CD14-positive monocyte (primary cell): ENCODE results near the gene MCU. TPM values are rescaled to one million over a fixed set of nuclear protein-coding genes. Genes with fewer than 3 reads are reported as not detected.

ENCODE experiments used
- DNase-seq, 3 donors: peaks; one replicate each; pipeline ENCODE4 v3.0.0-alpha.2; 2011 to 2022
- H2AFZ ChIP-seq: 2 replicates; pipeline ENCODE4 v1.6.0; 2012; ENCODE audit warnings: mild to moderate bottlenecking, low read depth, low read length, inconsistent platforms; ENCODE audit not compliant: insufficient read depth, poor library complexity, severe bottlenecking
- H3K27ac ChIP-seq, 2 donors: 1 replicate in 1 of 2; 2 replicates in 1 of 2; pipeline ENCODE4 v1.5.1; 2012 to 2013; ENCODE audit warnings: low read length in 2 of 2, control low read depth in 1 of 2, inconsistent platforms in 1 of 2, low read depth in 1 of 2, mild to moderate bottlenecking in 1 of 2
- H3K27me3 ChIP-seq, 2 donors: one replicate each; pipeline versions ENCODE4 v1.6.0 to v1.6.1; 2011 to 2013; ENCODE audit warnings: low read length in 2 of 2; ENCODE audit not compliant: control insufficient read depth in 2 of 2, insufficient read depth in 2 of 2
- H3K36me3 ChIP-seq, 2 donors: replicated peaks in 1 of 2; 1 replicate in 1 of 2; 2 replicates in 1 of 2; pipeline versions ENCODE4 v1.5.1 to v1.6.1; 2012 to 2013; ENCODE audit warnings: low read length in 2 of 2, control low read depth in 1 of 2, inconsistent platforms in 1 of 2, mild to moderate bottlenecking in 1 of 2; ENCODE audit not compliant: insufficient read depth in 2 of 2, control insufficient read depth in 1 of 2
- H3K4me1 ChIP-seq, 2 donors: 1 replicate in 1 of 2; 2 replicates in 1 of 2; pipeline versions ENCODE4 v1.5.1 to v1.6.1; 2012 to 2013; ENCODE audit warnings: low read length in 2 of 2, control low read depth in 1 of 2, inconsistent platforms in 1 of 2, mild to moderate bottlenecking in 1 of 2, moderate library complexity in 1 of 2; ENCODE audit not compliant: insufficient read depth in 2 of 2, control insufficient read depth in 1 of 2
- H3K4me2 ChIP-seq: replicated peaks from 2 replicates; pipeline ENCODE3; 2012; ENCODE audit warnings: low read length, moderate library complexity, mild to moderate bottlenecking; ENCODE audit not compliant: poor library complexity, severe bottlenecking; ENCODE audit errors: extremely low read depth
- H3K4me3 ChIP-seq, 3 experiments: fragments of 200-600 bp in 1 of 3; sonication (generic) in 1 of 3; replicated peaks in 1 of 3; 1 replicate in 2 of 3; 2 replicates in 1 of 3; pipeline ENCODE4 v1.5.1; 2011 to 2013; ENCODE audit warnings: low read length in 3 of 3, mild to moderate bottlenecking in 3 of 3, control low read depth in 2 of 3, low read depth in 2 of 3, inconsistent platforms in 1 of 3, moderate library complexity in 1 of 3
- H3K79me2 ChIP-seq: 2 replicates; pipeline ENCODE4 v1.6.0; 2012; ENCODE audit warnings: mild to moderate bottlenecking, control low read depth, inconsistent platforms, low read length, moderate library complexity; ENCODE audit not compliant: insufficient read depth
- H3K9ac ChIP-seq: 2 replicates; pipeline ENCODE4 v1.6.0; 2017; ENCODE audit warnings: low read length, mild to moderate bottlenecking; ENCODE audit not compliant: insufficient read depth, poor library complexity, severe bottlenecking
- H3K9me3 ChIP-seq, 2 donors: replicated peaks in 1 of 2; 1 replicate in 1 of 2; 2 replicates in 1 of 2; pipeline versions ENCODE4 v1.5.1 to v1.6.1; 2012 to 2013; ENCODE audit warnings: low read length in 2 of 2, control low read depth in 1 of 2; ENCODE audit not compliant: control insufficient read depth in 1 of 2, insufficient read depth in 1 of 2
- H4K20me1 ChIP-seq: 2 replicates; pipeline ENCODE4 v1.6.0; 2012; ENCODE audit warnings: mild to moderate bottlenecking, low read length, control low read depth, moderate library complexity; ENCODE audit not compliant: insufficient read depth
- H3K27ac Mint-ChIP-seq, 7 donors: one replicate each; pipeline ENCODE4 v1.8.0; 2020; ENCODE audit warnings: mild to moderate bottlenecking in 7 of 7, mixed read lengths in 7 of 7, moderate library complexity in 6 of 7, inconsistent platforms in 2 of 7
- H3K27me3 Mint-ChIP-seq, 3 donors: one replicate each; pipeline ENCODE4 v1.8.0; 2021 to 2022; ENCODE audit warnings: low read depth in 3 of 3, mild to moderate bottlenecking in 3 of 3, mixed read lengths in 3 of 3, moderate library complexity in 3 of 3, inconsistent platforms in 1 of 3
- H3K36me3 Mint-ChIP-seq, 2 donors: one replicate each; pipeline ENCODE4 v1.8.0; 2020; ENCODE audit warnings: mixed read lengths in 2 of 2, inconsistent platforms in 1 of 2, mild to moderate bottlenecking in 1 of 2
- H3K4me1 Mint-ChIP-seq: one replicate; pipeline ENCODE4 v1.8.0; 2020; ENCODE audit warnings: mild to moderate bottlenecking, mixed read lengths
- H3K4me3 Mint-ChIP-seq, 2 donors: one replicate each; pipeline ENCODE4 v1.8.0; 2020; ENCODE audit warnings: mild to moderate bottlenecking in 2 of 2, mixed read lengths in 2 of 2, moderate library complexity in 1 of 2
- H3K9me3 Mint-ChIP-seq, 7 donors: one replicate each; pipeline ENCODE4 v1.8.0; 2020 to 2022; ENCODE audit warnings: mixed read lengths in 7 of 7, mild to moderate bottlenecking in 6 of 7, moderate library complexity in 6 of 7, inconsistent platforms in 2 of 7
- WGBS: methylation state at CpG from one replicate; pipeline ENCODE4 v1.1.5; 2013; ENCODE audit warnings: missing lambda C conversion rate; ENCODE audit not compliant: insufficient coverage; 5-methylcytosine and 5-hydroxymethylcytosine counted together
- intact Hi-C, 2 donors: fragments of 100-400 bp; cut with micrococcal nuclease; formaldehyde crosslinking; loops; one replicate each; pipeline versions ENCODE4 v1.15.0 to v1.15.1; 2023
- polyA plus RNA-seq, 3 donors: library from polyadenylated mRNA; depleted of rRNA in 1 of 3; unstranded in 2 of 3; stranded (reverse) in 1 of 3; fragments of 300-500 nt in 2 of 3; fragments of >200 nt in 1 of 3; fragmentation: Illumina TruSeq in 2 of 3; gene quantifications; 1 replicate in 2 of 3; 2 replicates in 1 of 3; pipeline ENCODE4 v1.2.3, GENCODE V29; 2012 to 2021
- TF ChIP-seq, protein P1 (sequence below): fragments of 200-600 bp; IDR thresholded peaks from one replicate; pipeline ENCODE4 v1.8.0; 2022; ENCODE audit warnings: antibody characterized with exemption, mild to moderate bottlenecking

The MCU gene
- polyA plus RNA-seq, 3 donors, result 11.7 to 23.1 (median 16.5) TPM

DNA sequence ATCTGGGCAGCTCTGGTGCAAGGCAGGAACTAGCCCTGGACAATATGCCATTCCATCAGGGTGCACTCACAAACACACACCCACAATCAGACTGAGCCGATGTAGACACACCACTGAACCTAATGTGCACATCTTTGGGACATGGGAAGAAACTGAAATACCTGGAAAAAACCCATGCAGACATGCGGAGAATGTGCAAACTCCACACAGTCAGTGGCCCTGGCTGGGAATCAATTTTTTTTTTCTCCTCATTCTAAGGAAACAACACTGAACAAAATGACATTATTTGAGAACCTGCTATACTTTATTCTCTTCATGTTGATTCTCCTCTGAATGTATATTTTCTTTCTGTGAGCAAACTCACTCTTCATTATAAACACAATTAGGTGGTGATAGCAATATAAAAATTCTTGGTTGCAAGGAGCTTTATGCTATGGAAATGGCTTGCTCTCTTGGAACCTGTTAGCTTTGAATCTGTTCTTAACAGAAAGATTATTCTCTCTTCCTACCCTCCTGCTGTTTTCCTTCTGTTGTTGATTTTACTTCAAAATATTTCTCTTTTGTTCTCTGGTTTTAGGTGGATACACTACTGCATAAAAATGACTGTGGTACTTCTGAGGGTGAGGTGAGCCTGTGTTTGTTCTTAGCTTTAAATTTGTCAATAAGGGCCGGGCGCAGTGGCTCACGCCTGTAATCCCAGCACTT is 33.1 kb upstream of the MCU start:
- H4K20me1 ChIP-seq, result no peaks in the 10 kb centered on the region
- 100% methylated on average over 4 of the region's 5 CpGs for WGBS
- intact Hi-C loops, result no loop called here
- H3K4me2 ChIP-seq, result no peak overlapping the region
- no peaks in the 10 kb centered on the region for H3K27me3 ChIP-seq
- Mint-ChIP-seq H3K36me3 (no peaks in the 10 kb centered on the region), H3K4me1 (no peaks in the 10 kb centered on the region), H3K27ac (no peak overlapping the region), H3K27me3 (no peaks in the 10 kb centered on the region), H3K4me3 (no peak overlapping the region), H3K9me3 (no peaks in the 10 kb centered on the region)
- H3K36me3 ChIP-seq, result no peaks in the 10 kb centered on the region
- H3K79me2 ChIP-seq, result no peaks in the 10 kb centered on the region
- no peak overlapping the region for H2AFZ ChIP-seq
- H3K27ac ChIP-seq, result no peak overlapping the region
- no peaks in the 10 kb centered on the region for H3K4me1 ChIP-seq
- no peak for DNase-seq
- H3K9ac ChIP-seq, result no peak overlapping the region
- no peak overlapping the region for H3K4me3 ChIP-seq
- no peaks in the 10 kb centered on the region for H3K9me3 ChIP-seq
- TF ChIP-seq, protein P1, sequence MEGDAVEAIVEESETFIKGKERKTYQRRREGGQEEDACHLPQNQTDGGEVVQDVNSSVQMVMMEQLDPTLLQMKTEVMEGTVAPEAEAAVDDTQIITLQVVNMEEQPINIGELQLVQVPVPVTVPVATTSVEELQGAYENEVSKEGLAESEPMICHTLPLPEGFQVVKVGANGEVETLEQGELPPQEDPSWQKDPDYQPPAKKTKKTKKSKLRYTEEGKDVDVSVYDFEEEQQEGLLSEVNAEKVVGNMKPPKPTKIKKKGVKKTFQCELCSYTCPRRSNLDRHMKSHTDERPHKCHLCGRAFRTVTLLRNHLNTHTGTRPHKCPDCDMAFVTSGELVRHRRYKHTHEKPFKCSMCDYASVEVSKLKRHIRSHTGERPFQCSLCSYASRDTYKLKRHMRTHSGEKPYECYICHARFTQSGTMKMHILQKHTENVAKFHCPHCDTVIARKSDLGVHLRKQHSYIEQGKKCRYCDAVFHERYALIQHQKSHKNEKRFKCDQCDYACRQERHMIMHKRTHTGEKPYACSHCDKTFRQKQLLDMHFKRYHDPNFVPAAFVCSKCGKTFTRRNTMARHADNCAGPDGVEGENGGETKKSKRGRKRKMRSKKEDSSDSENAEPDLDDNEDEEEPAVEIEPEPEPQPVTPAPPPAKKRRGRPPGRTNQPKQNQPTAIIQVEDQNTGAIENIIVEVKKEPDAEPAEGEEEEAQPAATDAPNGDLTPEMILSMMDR, result no peak

GRCh38 chr10:72659694-72660093 is 32.2 kb upstream of the MCU start:
- no peaks in the 10 kb centered on the region for H3K79me2 ChIP-seq
- Mint-ChIP-seq H3K4me1 (no peaks in the 10 kb centered on the region), H3K4me3 (no peak overlapping the region), H3K27me3 (no peaks in the 10 kb centered on the region), H3K9me3 (no peaks in the 10 kb centered on the region), H3K27ac (no peak overlapping the region), H3K36me3 (no peaks in the 10 kb centered on the region)
- H3K9ac ChIP-seq, result no peak overlapping the region
- no peaks in the 10 kb centered on the region for H3K36me3 ChIP-seq
- no peaks in the 10 kb centered on the region for H3K4me1 ChIP-seq
- WGBS, result 100% methylated on average over 5 of the region's 8 CpGs
- no peaks in the 10 kb centered on the region for H3K9me3 ChIP-seq
- H2AFZ ChIP-seq, result no peak overlapping the region
- no peak overlapping the region for H3K4me3 ChIP-seq
- no peak overlapping the region for H3K4me2 ChIP-seq
- H4K20me1 ChIP-seq, result no peaks in the 10 kb centered on the region
- no peak for DNase-seq
- intact Hi-C loops, result no loop called here
- TF ChIP-seq, protein P1, result no peak
- H3K27ac ChIP-seq, result no peak overlapping the region
- H3K27me3 ChIP-seq, result no peaks in the 10 kb centered on the region
